HCT116 (cell line): ENCODE data around the gene MIEF2. TPM values are rescaled to one million over a fixed set of nuclear protein-coding genes. Genes with fewer than 3 reads are reported as not detected.

Experiments used
- ATAC-seq: fragments of 200-7000 bp; cut with Tn5 transposase; 2 replicates; pipeline ENCODE4 v1.9.1; 2020; ENCODE audit warnings: mild to moderate bottlenecking, moderate library complexity
- BruUV-seq: library from RNA; stranded (reverse); fragments of 400-500 nt; replicated peaks from 2 replicates; lab custom pipeline; 2021; lab: Mats Ljungman, UMichigan
- CTCF ChIA-PET: fragments of 300-600 bp; sonication (Branson Sonifier 250); formaldehyde crosslinking; loops from one replicate; lab custom pipeline; 2021; ENCODE audit warnings: antibody characterized with exemption; lab: Charles Lee
- POLR2A ChIA-PET: fragments of 300-600, 350-600 bp; sonication (Branson Sonifier 250); formaldehyde crosslinking; loops from one replicate; lab custom pipeline; 2021; ENCODE audit warnings: antibody characterized with exemption; lab: Charles Lee
- RAD21 ChIA-PET, 2 experiments: fragments of 300-600 bp; sonication (Branson Sonifier 250); formaldehyde crosslinking; loops; one replicate each; lab custom pipeline; 2023; ENCODE audit warnings: low total read pairs in 2 of 2; ENCODE audit not compliant: uncharacterized antibody in 2 of 2, unreplicated experiment in 2 of 2, low non-redundant PET in 1 of 2; lab: Charles Lee
- DNase-seq: peaks from one replicate; pipeline ENCODE4 v3.0.0-alpha.2; 2010; ENCODE audit warnings: low read depth, low spot score
- H2AFZ ChIP-seq: fragments of 200-600 bp; shearing (Covaris generic), sonication (generic); 2 replicates; pipeline ENCODE4 v1.6.1; 2017; ENCODE audit warnings: low read depth, mixed run types, mixed read lengths, antibody characterized with exemption, low read length; ENCODE audit not compliant: poor library complexity, severe bottlenecking
- H3K27ac ChIP-seq: 2 replicates; pipeline ENCODE4 v1.5.1; 2012; ENCODE audit warnings: low read depth, low read length
- H3K27me3 ChIP-seq: fragments of 200-600 bp; sonication (generic); 2 replicates; pipeline ENCODE4 v1.6.1; 2016; ENCODE audit warnings: mixed run types, low read length, mixed read lengths; ENCODE audit not compliant: insufficient read depth
- H3K36me3 ChIP-seq, 2 experiments: fragments of 200-500 bp in 1 of 2; fragments of 200-600 bp in 1 of 2; sonication (Bioruptor generic) in 1 of 2; sonication (generic) in 1 of 2; 2 replicates each; pipeline versions ENCODE4 v1.5.1 to v1.6.1; 2014 to 2016; ENCODE audit warnings: low read length in 2 of 2, inconsistent platforms in 1 of 2, mixed read lengths in 1 of 2, mixed run types in 1 of 2; ENCODE audit not compliant: insufficient read depth in 2 of 2, control insufficient read depth in 1 of 2
- H3K4me1 ChIP-seq, 2 experiments: fragments of 200-600 bp in 1 of 2; sonication (generic) in 1 of 2; 2 replicates each; pipeline versions ENCODE4 v1.5.1 to v1.6.1; 2012 to 2017; ENCODE audit warnings: low read length in 2 of 2, inconsistent platforms in 1 of 2, mild to moderate bottlenecking in 1 of 2, mixed read lengths in 1 of 2, mixed run types in 1 of 2, moderate library complexity in 1 of 2; ENCODE audit not compliant: insufficient read depth in 2 of 2, control insufficient read depth in 1 of 2
- H3K4me2 ChIP-seq: fragments of 200-600 bp; sonication (generic); 2 replicates; pipeline ENCODE4 v1.6.1; 2017; ENCODE audit warnings: mixed run types, low read length, mixed read lengths
- H3K4me3 ChIP-seq, 2 experiments: fragments of 200-600 bp in 1 of 2; sonication (generic) in 1 of 2; replicated peaks in 1 of 2; 2 replicates each; pipeline ENCODE4 v1.5.1; 2011 to 2016; ENCODE audit warnings: low read length in 2 of 2, control low read depth in 1 of 2, low read depth in 1 of 2, mild to moderate bottlenecking in 1 of 2, mixed read lengths in 1 of 2, mixed run types in 1 of 2
- H3K79me2 ChIP-seq: fragments of 200-600 bp; sonication (generic); 2 replicates; pipeline ENCODE4 v1.6.1; 2017; ENCODE audit warnings: mild to moderate bottlenecking, mixed run types, low read length, moderate library complexity, mixed read lengths; ENCODE audit not compliant: insufficient read depth
- H3K9ac ChIP-seq: fragments of 200-600 bp; sonication (generic); 2 replicates; pipeline ENCODE4 v1.6.1; 2016; ENCODE audit warnings: low read length, mixed read lengths
- H3K9me2 ChIP-seq: fragments of 200-600 bp; sonication (generic), shearing (Covaris generic); 2 replicates; pipeline ENCODE4 v1.6.1; 2017; ENCODE audit warnings: mixed run types, mild to moderate bottlenecking, moderate library complexity; ENCODE audit not compliant: insufficient read depth
- H3K9me3 ChIP-seq, 2 experiments: fragments of 200-500 bp in 1 of 2; fragments of 200-600 bp in 1 of 2; sonication (Bioruptor generic) in 1 of 2; sonication (generic) in 1 of 2; 2 replicates each; pipeline ENCODE4 v1.6.1; 2014 to 2017; ENCODE audit warnings: low read length in 2 of 2, mixed read lengths in 2 of 2, inconsistent platforms in 1 of 2, low read depth in 1 of 2, mild to moderate bottlenecking in 1 of 2, mixed run types in 1 of 2, moderate library complexity in 1 of 2; ENCODE audit not compliant: control insufficient read depth in 1 of 2, insufficient read depth in 1 of 2
- H4K20me1 ChIP-seq: fragments of 200-600 bp; sonication (generic), shearing (Covaris generic); 2 replicates; pipeline ENCODE4 v1.6.1; 2017; ENCODE audit warnings: mixed run types, mild to moderate bottlenecking, moderate library complexity; ENCODE audit not compliant: insufficient read depth
- EZH2phosphoT487 ChIP-seq: fragments of 200-600 bp; IDR thresholded peaks from 2 replicates; pipeline ENCODE4 v1.6.1; 2018; ENCODE audit warnings: antibody characterized with exemption, borderline replicate concordance
- FOSL1 ChIP-seq: IDR thresholded peaks from 2 replicates; pipeline ENCODE4 v1.6.1; 2012; ENCODE audit warnings: low read depth
- SP1 ChIP-seq: IDR thresholded peaks from 2 replicates; pipeline ENCODE4 v1.6.1; 2012; ENCODE audit warnings: low read depth
- TCF7L2 ChIP-seq: IDR thresholded peaks from 2 replicates; pipeline ENCODE4 v1.7.0; 2011; ENCODE audit warnings: borderline replicate concordance, inconsistent platforms; ENCODE audit not compliant: insufficient read depth, insufficient read length; ENCODE audit errors: extremely low read depth
- ZBTB33 ChIP-seq: IDR thresholded peaks from 2 replicates; pipeline ENCODE4 v1.6.1; 2011; ENCODE audit warnings: mild to moderate bottlenecking, low read length, moderate library complexity; ENCODE audit not compliant: insufficient replicate concordance; ENCODE audit errors: extremely low read depth
- intact Hi-C: fragments of 100-400 bp; cut with micrococcal nuclease; formaldehyde crosslinking; loops from 2 replicates; pipeline ENCODE4 v1.10.0; 2022
- total RNA-seq: library from RNA; stranded (reverse); gene quantifications from one replicate; pipeline ENCODE4 v1.2.1, GENCODE V29; 2021; ENCODE audit not compliant: unreplicated experiment
- TF ChIP-seq, protein P1 (sequence below): IDR thresholded peaks from 2 replicates; pipeline ENCODE4 v1.6.1; 2012

The MIEF2 gene
- total RNA-seq, 1 experiment from 2014 or later, result 9.3 TPM

DNA sequence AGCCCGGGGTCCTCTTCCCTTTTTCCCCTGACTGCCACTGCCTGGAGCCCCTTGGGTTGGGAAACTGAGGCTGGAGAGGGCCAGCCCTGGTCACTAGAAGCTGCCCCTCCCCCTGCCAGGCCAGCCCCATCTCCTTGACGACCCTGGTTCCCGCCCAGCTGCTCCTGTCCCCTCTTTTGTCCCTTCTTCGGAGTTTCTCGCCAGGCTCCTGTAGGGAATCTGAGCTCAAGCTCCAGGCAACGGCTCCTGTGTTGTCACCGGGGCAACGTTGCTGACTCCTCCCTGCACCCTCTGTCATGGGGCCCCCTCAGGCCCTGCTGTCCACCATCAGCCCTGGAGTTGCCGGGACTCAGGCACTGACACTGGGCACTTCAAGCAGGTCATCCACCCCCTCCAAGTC lies 29.3 kb upstream of the MIEF2 start (continued):
- TF ChIP-seq, protein P1, sequence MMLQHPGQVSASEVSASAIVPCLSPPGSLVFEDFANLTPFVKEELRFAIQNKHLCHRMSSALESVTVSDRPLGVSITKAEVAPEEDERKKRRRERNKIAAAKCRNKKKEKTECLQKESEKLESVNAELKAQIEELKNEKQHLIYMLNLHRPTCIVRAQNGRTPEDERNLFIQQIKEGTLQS, result no peak
- TF ChIP-seq TCF7L2 (no peak), SP1 (no peak), ZBTB33 (no peak)

- DNase-seq (no peak), ATAC-seq (no peak)
- Histone ChIP-seq H3K9ac (no peak overlapping the region), H3K4me3 (no peak overlapping the region), H3K27me3 (no peaks in the 10 kb centered on the region), H3K4me1 (peaks cover 0 to 13% of the 10 kb centered on the region in 2 experiments; a peak in 2 of 4 replicates), H3K4me2 (no peak overlapping the region), H3K9me2 (no peaks in the 10 kb centered on the region), H4K20me1 (no peaks in the 10 kb centered on the region), H2AFZ (no peak overlapping the region), H3K27ac (no peak overlapping the region), H3K9me3 (no peaks in the 10 kb centered on the region), H3K36me3 (no peaks in the 10 kb centered on the region; a peak in 1 of 4 replicates), H3K79me2 (no peaks in the 10 kb centered on the region)
- intact Hi-C loops, result no loop called here
- RAD21 ChIA-PET, result no interaction called here
- BruUV-seq, result no TSS peak
- CTCF ChIA-PET, result no interaction called here
- POLR2A ChIA-PET, result no interaction called here
- TF ChIP-seq EZH2phosphoT487, result no peak
- TF ChIP-seq FOSL1, result no peak
These were observed 26.5 kb upstream of the MIEF2 start for GRCh38 chr17:18233803-18234518.
